Neural progenitor cell (in vitro differentiated cells): ENCODE results near the gene DEDD. TPM values are rescaled to one million over a fixed set of nuclear protein-coding genes. Genes with fewer than 3 reads are reported as not detected.

Source experiments
- DNase-seq: peaks from one replicate; pipeline ENCODE4 v3.0.0-alpha.2; 2016; ENCODE audit warnings: low spot score
- H2AFZ ChIP-seq: fragments of 200-600 bp; sonication (generic); replicated peaks from 2 replicates; pipeline ENCODE4 v1.6.1; 2016; ENCODE audit warnings: antibody characterized with exemption
- H3F3A ChIP-seq: fragments of 200-600 bp; sonication (generic); 2 replicates; pipeline ENCODE4 v1.6.1; 2016; ENCODE audit warnings: antibody characterized with exemption, low read depth
- H3K27ac ChIP-seq: fragments of 200-600 bp; sonication (generic); 2 replicates; pipeline ENCODE4 v1.5.1; 2016; ENCODE audit warnings: mild to moderate bottlenecking
- H3K27me3 ChIP-seq: fragments of 200-600 bp; sonication (generic); 2 replicates; pipeline ENCODE4 v1.6.1; 2016; ENCODE audit warnings: mild to moderate bottlenecking, moderate library complexity
- H3K36me3 ChIP-seq: fragments of 200-600 bp; sonication (generic); 2 replicates; pipeline ENCODE4 v1.5.1; 2016
- H3K4me1 ChIP-seq: fragments of 200-600 bp; sonication (generic); 2 replicates; pipeline ENCODE4 v1.6.1; 2016; ENCODE audit warnings: mixed run types
- H3K4me2 ChIP-seq: fragments of 200-600 bp; sonication (generic); 2 replicates; pipeline ENCODE4 v1.6.1; 2016
- H3K4me3 ChIP-seq: fragments of 200-600 bp; sonication (generic); 2 replicates; pipeline ENCODE4 v1.5.1; 2016
- H3K79me2 ChIP-seq: fragments of 200-600 bp; sonication (generic); 2 replicates; pipeline ENCODE4 v1.6.1; 2016; ENCODE audit warnings: low read depth
- H3K9ac ChIP-seq: fragments of 200-600 bp; sonication (generic); 2 replicates; pipeline ENCODE4 v1.6.1; 2016
- H3K9me3 ChIP-seq: fragments of 200-600 bp; sonication (generic); 2 replicates; pipeline ENCODE4 v1.5.1; 2016; ENCODE audit warnings: low read depth
- H4K20me1 ChIP-seq: fragments of 200-600 bp; sonication (generic); 2 replicates; pipeline ENCODE4 v1.6.1; 2016; ENCODE audit warnings: low read depth
- H3K27ac Mint-ChIP-seq: 3 replicates; pipeline ENCODE4 v1.8.0; 2021; ENCODE audit warnings: mixed read lengths
- H3K27me3 Mint-ChIP-seq: 2 replicates; pipeline ENCODE4 v1.8.0; 2022; ENCODE audit warnings: low read depth, mild to moderate bottlenecking, inconsistent platforms, moderate library complexity, mixed read lengths; ENCODE audit not compliant: insufficient read depth
- H3K36me3 Mint-ChIP-seq: 3 replicates; pipeline ENCODE4 v1.8.0; 2021; ENCODE audit warnings: mixed read lengths
- H3K4me1 Mint-ChIP-seq: 3 replicates; pipeline ENCODE4 v1.8.0; 2021; ENCODE audit warnings: mixed read lengths
- H3K4me3 Mint-ChIP-seq: 3 replicates; pipeline ENCODE4 v1.8.0; 2021; ENCODE audit warnings: mild to moderate bottlenecking, moderate library complexity, mixed read lengths
- H3K9me3 Mint-ChIP-seq: 3 replicates; pipeline ENCODE4 v1.8.0; 2020; ENCODE audit warnings: mixed read lengths
- CTCF ChIP-seq: fragments of 200-600 bp; sonication (generic); IDR thresholded peaks from 2 replicates; pipeline ENCODE4 v1.5.1; 2017; ENCODE audit warnings: antibody characterized with exemption, mild to moderate bottlenecking
- EZH2 ChIP-seq: fragments of 200-600 bp; sonication (generic); IDR thresholded peaks from 2 replicates; pipeline ENCODE4 v1.6.1; 2017; ENCODE audit warnings: antibody characterized with exemption, mild to moderate bottlenecking, moderate library complexity
- EZH2phosphoT487 ChIP-seq: fragments of 200-600 bp; sonication (generic); IDR thresholded peaks from 2 replicates; pipeline ENCODE4 v1.6.1; 2017; ENCODE audit warnings: antibody characterized with exemption
- total RNA-seq: library from RNA; depleted of rRNA; stranded (reverse); fragments of >200 nt; gene quantifications from 2 replicates; pipeline ENCODE4 v1.2.3, GENCODE V29; 2015; ENCODE audit warnings: low replicate concordance

DEDD gene
- total RNA-seq, 1 donor from 2014 or later, result 29.7 TPM

GRCh38 chr1:161166669-161167548 lies 34.4 kb upstream of the DEDD start:
- Histone ChIP-seq H4K20me1 (no peaks in the 10 kb centered on the region), H3K4me1 (no peaks in the 10 kb centered on the region), H2AFZ (peak overlapping the region; percentile 38), H3K27me3 (no peaks in the 10 kb centered on the region), H3K79me2 (no peaks in the 10 kb centered on the region), H3K4me3 (peak overlapping the region; percentile 64), H3K4me2 (peak overlapping the region; percentile 89), H3K27ac (no peak overlapping the region), H3F3A (peaks cover 24% of the 10 kb centered on the region), H3K9ac (peak overlapping the region; percentile 65), H3K9me3 (no peaks in the 10 kb centered on the region), H3K36me3 (no peaks in the 10 kb centered on the region)
- H3K36me3 Mint-ChIP-seq, result peaks cover 22% of the 10 kb centered on the region
- H3K27ac Mint-ChIP-seq, result peak overlapping the region; percentile 89
- DNase-seq, result peak; percentile 66
- H3K9me3 Mint-ChIP-seq, result no peaks in the 10 kb centered on the region
- peaks cover 26% of the 10 kb centered on the region for H3K4me1 Mint-ChIP-seq
- peaks cover 2% of the 10 kb centered on the region for H3K27me3 Mint-ChIP-seq
- TF ChIP-seq EZH2 (no peak), EZH2phosphoT487 (no peak), CTCF (no peak)
- peak overlapping the region; percentile 96 for H3K4me3 Mint-ChIP-seq

- peak within 1 kb of the TSS; percentile 44 for H2AFZ ChIP-seq
- H3K36me3 ChIP-seq, result no peaks in the 10 kb centered on the region
- peak; percentile 97 for DNase-seq
Measured at GRCh38 chr1:161165742-161166668, 33.5 kb upstream of the DEDD start, which contains the start of gene PPOX. PPOX (plus strand) TSS chr1:161166426; CDS start chr1:161166848, 422 bp downstream.

More at GRCh38 chr1:161165742-161166668, 33.5 kb upstream of the DEDD start, which contains the start of gene PPOX:
- H3F3A ChIP-seq, result peaks cover 24% of the 10 kb centered on the region
- H3K27ac ChIP-seq, result no peak within 1 kb of the TSS
- H3K79me2 ChIP-seq, result no peaks in the 10 kb centered on the region
- no peaks in the 10 kb centered on the region for H3K9me3 Mint-ChIP-seq
- H3K4me3 Mint-ChIP-seq, result peak within 1 kb of the TSS; percentile 96
- H4K20me1 ChIP-seq, result no peaks in the 10 kb centered on the region
- H3K27ac Mint-ChIP-seq, result peak within 1 kb of the TSS; percentile 89
- H3K4me2 ChIP-seq, result peak within 1 kb of the TSS; percentile 89
- no peaks in the 10 kb centered on the region for H3K9me3 ChIP-seq
- peak; percentile 64 for TF ChIP-seq CTCF
- TF ChIP-seq EZH2phosphoT487, result no peak
- peaks cover 32% of the 10 kb centered on the region for H3K4me1 Mint-ChIP-seq
- no peaks in the 10 kb centered on the region for H3K27me3 ChIP-seq
- H3K4me3 ChIP-seq, result peak within 1 kb of the TSS; percentile 64
- peaks cover 25% of the 10 kb centered on the region for H3K36me3 Mint-ChIP-seq
- peak within 1 kb of the TSS; percentile 65 for H3K9ac ChIP-seq
- peaks cover 5% of the 10 kb centered on the region for H3K27me3 Mint-ChIP-seq
- H3K4me1 ChIP-seq, result no peaks in the 10 kb centered on the region
